ENCODE data around the gene CAMK1.

DNA sequence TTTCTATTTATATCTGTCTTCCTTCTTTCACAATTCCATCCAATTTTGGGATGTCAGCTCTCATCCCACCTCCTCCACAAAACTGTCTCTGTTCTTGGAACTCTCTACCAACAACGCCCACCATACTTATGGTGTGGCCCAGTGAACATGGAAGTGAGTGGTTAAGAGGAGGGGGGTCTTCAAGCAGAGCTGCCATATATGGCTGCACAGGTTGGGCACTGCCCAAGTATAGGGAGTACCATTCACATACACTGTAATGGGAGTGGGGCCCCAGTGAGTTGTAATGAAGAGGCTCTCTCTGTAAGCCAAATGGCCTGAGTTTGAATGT lies 7.9 kb upstream of the CAMK1 start:
- TF ChIP-seq POLR2A (IDR thresholded peaks at IDR 0.05; ENCODE audit: low read length): no peak
- no peak for TF ChIP-seq GATA1 (IDR thresholded peaks at IDR 0.05; ENCODE audit: low read depth, low read length)

Data from erythroblast (primary cell).